B cell (primary cell): ENCODE data around the gene KLF11. TPM values are rescaled to one million over a fixed set of nuclear protein-coding genes. Genes with fewer than 3 reads are reported as not detected.

Source experiments
- ATAC-seq: fragments of 200-7000 bp; cut with Tn5 transposase; one replicate; pipeline ENCODE4 v1.10.0; 2021; ENCODE audit warnings: low read depth, mild to moderate bottlenecking, moderate number of reproducible peaks, moderate library complexity
- CTCF ChIA-PET: fragments of 350-600 bp; sonication (Branson Sonifier 250); formaldehyde crosslinking; loops from one replicate; lab custom pipeline; 2021; ENCODE audit warnings: antibody characterized with exemption, inconsistent platforms; lab: Charles Lee
- POLR2A ChIA-PET: fragments of 350-600 bp; sonication (Branson Sonifier 250); formaldehyde crosslinking; loops from one replicate; lab custom pipeline; 2021; ENCODE audit warnings: antibody characterized with exemption; lab: Charles Lee
- DNase-seq: peaks from one replicate; pipeline ENCODE4 v3.0.0; 2013
- H2AFZ ChIP-seq: 2 replicates; pipeline ENCODE4 v1.6.1; 2012; ENCODE audit warnings: mild to moderate bottlenecking, low read depth, low read length; ENCODE audit not compliant: insufficient read depth, poor library complexity, severe bottlenecking
- H3K27ac ChIP-seq, 2 donors: 1 replicate in 1 of 2; 2 replicates in 1 of 2; pipeline ENCODE4 v1.5.1; 2012 to 2013; ENCODE audit warnings: low read length in 2 of 2, mild to moderate bottlenecking in 2 of 2, moderate library complexity in 1 of 2
- H3K27me3 ChIP-seq, 4 experiments: fragments of 200-600 bp in 1 of 4; sonication (generic) in 1 of 4; replicated peaks in 1 of 4; 1 replicate in 2 of 4; 2 replicates in 2 of 4; pipeline versions ENCODE4 v1.6.1 to v1.7.0; 2013 to 2016; ENCODE audit warnings: low read length in 3 of 4, mild to moderate bottlenecking in 2 of 4, mixed read lengths in 1 of 4, moderate library complexity in 1 of 4; ENCODE audit not compliant: insufficient read depth in 4 of 4, control insufficient read depth in 3 of 4; ENCODE audit errors: control extremely low read depth in 1 of 4
- H3K36me3 ChIP-seq, 2 experiments: replicated peaks in 1 of 2; 1 replicate in 1 of 2; 2 replicates in 1 of 2; pipeline versions ENCODE4 v1.6.1 to v1.7.1; 2013; ENCODE audit warnings: low read length in 1 of 2; ENCODE audit not compliant: insufficient read depth in 2 of 2, control insufficient read depth in 1 of 2; ENCODE audit errors: control extremely low read depth in 1 of 2, extremely low read depth in 1 of 2
- H3K4me1 ChIP-seq, 2 donors: fragments of 200-600 bp in 1 of 2; sonication (generic) in 1 of 2; 1 replicate in 1 of 2; 2 replicates in 1 of 2; pipeline versions ENCODE4 v1.5.1 to v1.6.1; 2013 to 2017; ENCODE audit warnings: low read length in 2 of 2; ENCODE audit not compliant: control insufficient read depth in 2 of 2, insufficient read depth in 2 of 2
- H3K4me2 ChIP-seq: replicated peaks from 2 replicates; pipeline ENCODE3; 2012; ENCODE audit warnings: mild to moderate bottlenecking, low read depth, low read length; ENCODE audit not compliant: poor library complexity, severe bottlenecking
- H3K4me3 ChIP-seq, 5 experiments: fragments of 200-600 bp in 1 of 5; sonication (generic) in 1 of 5; 1 replicate in 3 of 5; 2 replicates in 2 of 5; pipeline versions ENCODE4 v1.5.1 to v1.7.0; 2011 to 2016; ENCODE audit warnings: low read length in 4 of 5, mild to moderate bottlenecking in 4 of 5, low read depth in 2 of 5, control low read depth in 1 of 5, moderate library complexity in 1 of 5; ENCODE audit not compliant: insufficient read depth in 1 of 5; ENCODE audit errors: control extremely low read depth in 1 of 5, extremely low read depth in 1 of 5
- H3K79me2 ChIP-seq: fragments of 200-600 bp; sonication (generic); one replicate; pipeline ENCODE4 v1.6.0; 2016; ENCODE audit warnings: low read length; ENCODE audit not compliant: control insufficient read depth, insufficient read depth
- H3K9ac ChIP-seq: fragments of 200-600 bp; sonication (generic); 2 replicates; pipeline ENCODE4 v1.6.1; 2017; ENCODE audit warnings: mild to moderate bottlenecking, low read length, moderate library complexity
- H3K9me3 ChIP-seq, 3 donors: one replicate each; pipeline versions ENCODE4 v1.6.1 to v1.7.1; 2013; ENCODE audit warnings: low read length in 2 of 3; ENCODE audit not compliant: control insufficient read depth in 2 of 3, insufficient read depth in 1 of 3; ENCODE audit errors: control extremely low read depth in 1 of 3
- H4K20me1 ChIP-seq: 2 replicates; pipeline ENCODE4 v1.6.0; 2012; ENCODE audit warnings: mild to moderate bottlenecking, low read length; ENCODE audit not compliant: insufficient read depth, control insufficient read depth, poor library complexity, severe bottlenecking
- H3K27ac Mint-ChIP-seq: one replicate; pipeline ENCODE4 v1.8.0; 2021; ENCODE audit warnings: mixed read lengths
- H3K27me3 Mint-ChIP-seq: one replicate; pipeline ENCODE4 v1.8.0; 2021; ENCODE audit warnings: mixed read lengths
- H3K4me1 Mint-ChIP-seq: one replicate; pipeline ENCODE4 v1.8.0; 2021; ENCODE audit warnings: mixed read lengths
- H3K4me3 Mint-ChIP-seq: one replicate; pipeline ENCODE4 v1.8.0; 2021; ENCODE audit warnings: mixed read lengths
- H3K9me3 Mint-ChIP-seq: one replicate; pipeline ENCODE4 v1.8.0; 2022; ENCODE audit warnings: mixed read lengths; ENCODE audit not compliant: insufficient read depth
- EZH2 ChIP-seq: IDR thresholded peaks from 2 replicates; pipeline ENCODE4 v1.6.1; 2012; ENCODE audit warnings: borderline replicate concordance, low read depth, mild to moderate bottlenecking, moderate library complexity, low read length; ENCODE audit not compliant: insufficient read depth, poor library complexity, severe bottlenecking
- WGBS: methylation state at CpG from one replicate; pipeline ENCODE4 v1.1.5; 2013; ENCODE audit warnings: missing lambda C conversion rate; ENCODE audit not compliant: insufficient coverage; 5-methylcytosine and 5-hydroxymethylcytosine counted together
- intact Hi-C: fragments of 100-400 bp; cut with micrococcal nuclease; formaldehyde crosslinking; loops from one replicate; pipeline ENCODE4 v1.10.0; 2022
- polyA plus RNA-seq: library from polyadenylated mRNA; depleted of rRNA; stranded (reverse); fragments of >200 nt; gene quantifications from 2 replicates; pipeline ENCODE4 v1.2.3, GENCODE V29; 2012
- total RNA-seq, 2 donors: library from RNA; stranded (reverse); fragments of 120-200 nt in 1 of 2; gene quantifications; 1 replicate in 1 of 2; 2 replicates in 1 of 2; pipeline versions ENCODE4 v1.2.3 to v1.2.4, GENCODE V29; 2013 to 2022
- TF ChIP-seq, protein P1 (sequence below): fragments of 200-600 bp; IDR thresholded peaks from one replicate; pipeline ENCODE4 v1.8.0; 2022; ENCODE audit warnings: antibody characterized with exemption, mild to moderate bottlenecking

The KLF11 gene
- total and polyA plus RNA-seq, 2 donors (not counting 1 experiment from before 2014, with no cell fraction given): 20.8 to 48.4 TPM

DNA sequence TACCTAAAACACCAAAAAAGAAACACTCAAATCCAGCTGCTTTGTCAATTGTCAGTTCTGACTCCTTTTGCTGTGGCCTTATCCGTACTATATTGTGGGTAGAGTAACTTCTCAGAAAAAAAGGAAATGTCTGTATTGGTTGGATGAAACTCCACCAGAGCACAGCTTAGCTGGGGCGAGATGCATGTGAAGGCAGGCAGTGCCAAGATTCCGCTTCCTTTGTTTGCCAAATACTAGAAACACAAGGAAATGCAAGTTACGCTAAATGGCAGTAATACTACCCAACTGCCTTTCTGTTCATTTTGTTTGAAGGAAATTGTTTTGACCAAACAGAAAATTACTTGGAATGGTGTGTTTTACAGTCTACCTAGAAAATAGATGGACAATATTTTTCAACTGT is 10.0 kb downstream of the KLF11 start:
- Mint-ChIP-seq H3K27ac (no peak overlapping the region), H3K4me3 (no peak overlapping the region), H3K27me3 (peaks cover 3% of the 10 kb centered on the region), H3K4me1 (peaks cover 3% of the 10 kb centered on the region), H3K9me3 (no peaks in the 10 kb centered on the region)
- H3K27ac ChIP-seq: no peak overlapping the region
- POLR2A ChIA-PET: no interaction called here
- H3K9ac ChIP-seq: no peak overlapping the region
- peaks cover 11% of the 10 kb centered on the region for H3K79me2 ChIP-seq
- no peak for DNase-seq
- H3K9me3 ChIP-seq: no peaks in the 10 kb centered on the region
- no peak for ATAC-seq
- peaks cover 36% of the 10 kb centered on the region for H4K20me1 ChIP-seq
- no peak overlapping the region for H3K4me2 ChIP-seq
- 94% methylated on average over 3 of the region's 4 CpGs for WGBS
- H3K4me3 ChIP-seq: no peak overlapping the region
- CTCF ChIA-PET: interaction anchor here (1.2 to 12.6 kb wide), 3 partner anchors 19 to 239 kb away, joined by 7 to 319 read pairs (median 9); no protein-coding TSS in a partner anchor
- peaks cover 0 to 10% (median 0%) of the 10 kb centered on the region in 4 experiments for H3K27me3 ChIP-seq
- TF ChIP-seq, protein P1, sequence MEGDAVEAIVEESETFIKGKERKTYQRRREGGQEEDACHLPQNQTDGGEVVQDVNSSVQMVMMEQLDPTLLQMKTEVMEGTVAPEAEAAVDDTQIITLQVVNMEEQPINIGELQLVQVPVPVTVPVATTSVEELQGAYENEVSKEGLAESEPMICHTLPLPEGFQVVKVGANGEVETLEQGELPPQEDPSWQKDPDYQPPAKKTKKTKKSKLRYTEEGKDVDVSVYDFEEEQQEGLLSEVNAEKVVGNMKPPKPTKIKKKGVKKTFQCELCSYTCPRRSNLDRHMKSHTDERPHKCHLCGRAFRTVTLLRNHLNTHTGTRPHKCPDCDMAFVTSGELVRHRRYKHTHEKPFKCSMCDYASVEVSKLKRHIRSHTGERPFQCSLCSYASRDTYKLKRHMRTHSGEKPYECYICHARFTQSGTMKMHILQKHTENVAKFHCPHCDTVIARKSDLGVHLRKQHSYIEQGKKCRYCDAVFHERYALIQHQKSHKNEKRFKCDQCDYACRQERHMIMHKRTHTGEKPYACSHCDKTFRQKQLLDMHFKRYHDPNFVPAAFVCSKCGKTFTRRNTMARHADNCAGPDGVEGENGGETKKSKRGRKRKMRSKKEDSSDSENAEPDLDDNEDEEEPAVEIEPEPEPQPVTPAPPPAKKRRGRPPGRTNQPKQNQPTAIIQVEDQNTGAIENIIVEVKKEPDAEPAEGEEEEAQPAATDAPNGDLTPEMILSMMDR: no peak
- no peak for TF ChIP-seq EZH2
- peaks cover 0 to 7% of the 10 kb centered on the region in 2 donors for H3K4me1 ChIP-seq
- H2AFZ ChIP-seq: no peak overlapping the region
- intact Hi-C loops: no loop called here
- H3K36me3 ChIP-seq: peaks cover 7 to 58% of the 10 kb centered on the region in 2 experiments

GRCh38 chr2:10054424-10054823 is 11.1 kb downstream of the KLF11 start:
- Mint-ChIP-seq H3K4me1 (peaks cover 2% of the 10 kb centered on the region), H3K27ac (no peak overlapping the region), H3K4me3 (no peak overlapping the region), H3K9me3 (no peaks in the 10 kb centered on the region), H3K27me3 (peaks cover 3% of the 10 kb centered on the region)
- Histone ChIP-seq H3K9me3 (no peaks in the 10 kb centered on the region), H3K79me2 (peaks cover 5% of the 10 kb centered on the region), H3K4me2 (no peak overlapping the region), H2AFZ (no peak overlapping the region), H3K27ac (no peak overlapping the region), H3K4me3 (no peak overlapping the region), H3K27me3 (peaks cover 0 to 10% (median 0%) of the 10 kb centered on the region in 4 experiments), H3K9ac (no peak overlapping the region), H4K20me1 (peaks cover 30% of the 10 kb centered on the region), H3K36me3 (peaks cover 7 to 49% of the 10 kb centered on the region in 2 experiments), H3K4me1 (peaks cover 0 to 7% of the 10 kb centered on the region in 2 donors)
- WGBS: 100% methylated on average over 1 of the region's 7 CpGs
- POLR2A ChIA-PET: no interaction called here
- CTCF ChIA-PET: interaction anchor here (12.6 kb wide), 1 partner anchor 69 kb away, joined by 319 read pairs; no protein-coding TSS in a partner anchor
- no peak for DNase-seq
- TF ChIP-seq, protein P1: no peak
- no peak for TF ChIP-seq EZH2
- ATAC-seq: no peak
- intact Hi-C loops: no loop called here
